Activated T-cell treated with anti-CD3 and anti-CD28 coated beads, Interleukin-2, amount 50 U/mL, for 4 hours (primary cell): Measurements from ENCODE around the gene DHRS12. TPM values are rescaled to one million over a fixed set of nuclear protein-coding genes. Genes with fewer than 3 reads are reported as not detected.

Experiments used
- ATAC-seq, 2 donors: fragments of 200-7000 bp; cut with Tn5 transposase; one replicate each; pipeline ENCODE4 v1.10.0; 2021
- DNase-seq: peaks from one replicate; pipeline ENCODE4 v3.0.0-alpha.2; 2020
- H3K27me3 Mint-ChIP-seq: one replicate; pipeline ENCODE4 v1.8.0; 2021; ENCODE audit warnings: low read depth, mixed read lengths
- H3K36me3 Mint-ChIP-seq: one replicate; pipeline ENCODE4 v1.8.0; 2022; ENCODE audit warnings: mixed read lengths; ENCODE audit not compliant: insufficient read depth
- H3K4me1 Mint-ChIP-seq: one replicate; pipeline ENCODE4 v1.8.0; 2021; ENCODE audit warnings: low read depth, mixed read lengths
- H3K4me3 Mint-ChIP-seq: one replicate; pipeline ENCODE4 v1.8.0; 2021; ENCODE audit warnings: mild to moderate bottlenecking, moderate library complexity, mixed read lengths
- H3K9me3 Mint-ChIP-seq: one replicate; pipeline ENCODE4 v1.8.0; 2021; ENCODE audit warnings: mixed read lengths
- total RNA-seq, 3 donors: library from RNA; stranded (reverse); gene quantifications; one replicate each; pipeline ENCODE4 v1.2.1, GENCODE V29; 2021

Gene DHRS12
- total RNA-seq, 3 donors from 2014 or later = 3.5 to 4.1 (median 3.6) TPM

DNA sequence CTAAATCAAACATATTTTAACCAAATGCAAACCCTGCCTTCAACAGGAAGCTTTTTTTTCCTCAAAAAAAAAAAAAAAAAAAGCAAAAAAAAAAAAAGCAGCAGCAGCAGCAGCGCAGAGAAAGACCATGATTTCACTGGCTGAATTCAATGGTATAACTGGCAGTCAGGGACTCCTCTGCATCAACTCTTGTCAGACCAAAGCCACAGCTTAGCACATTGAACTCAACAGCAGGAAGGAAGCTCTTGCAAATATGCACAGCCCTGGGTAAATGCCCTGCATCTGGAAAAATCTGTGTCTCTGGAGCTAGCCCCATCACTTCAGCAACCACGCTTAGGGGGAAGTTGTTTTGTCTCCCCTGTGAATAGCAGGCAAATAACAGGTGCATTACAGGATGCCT lies 17.6 kb upstream of the DHRS12 start:
- no peak for ATAC-seq
- H3K4me1 Mint-ChIP-seq = peaks cover 95% of the 10 kb centered on the region
- no peaks in the 10 kb centered on the region for H3K27me3 Mint-ChIP-seq
- H3K4me3 Mint-ChIP-seq = peak overlapping the region; percentile 79
- H3K36me3 Mint-ChIP-seq = peaks cover 1% of the 10 kb centered on the region
- DNase-seq = no peak
- H3K9me3 Mint-ChIP-seq = no peaks in the 10 kb centered on the region

DNA sequence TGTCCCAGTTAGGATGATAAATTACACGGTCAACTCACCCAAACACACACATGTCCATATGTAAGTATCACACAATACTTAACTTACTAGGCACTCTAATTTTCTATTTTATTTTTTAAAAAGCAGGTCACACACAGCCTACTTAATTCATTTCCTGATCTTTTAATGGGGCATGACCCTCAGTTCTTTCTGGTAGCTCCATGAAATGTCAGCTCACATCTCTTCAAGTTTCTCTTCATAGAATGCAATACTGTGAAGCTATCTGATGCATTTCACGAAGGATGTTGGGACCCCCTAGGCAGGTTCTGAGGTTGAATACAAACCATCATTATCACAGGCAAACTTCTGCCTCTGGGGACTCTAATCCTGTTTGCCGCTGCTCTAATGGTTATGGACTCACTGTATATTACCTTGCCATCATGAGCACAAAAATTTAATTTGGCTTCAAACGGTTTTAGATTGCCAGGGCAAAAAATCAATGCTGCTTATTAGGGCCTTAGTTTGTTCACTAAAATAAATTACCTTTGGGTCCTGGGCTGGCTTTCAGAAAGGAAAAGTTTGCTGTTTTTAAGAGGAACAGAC lies 16.1 kb upstream of the DHRS12 start:
- Mint-ChIP-seq H3K4me1 (peaks cover 94% of the 10 kb centered on the region), H3K27me3 (no peaks in the 10 kb centered on the region)

DNA sequence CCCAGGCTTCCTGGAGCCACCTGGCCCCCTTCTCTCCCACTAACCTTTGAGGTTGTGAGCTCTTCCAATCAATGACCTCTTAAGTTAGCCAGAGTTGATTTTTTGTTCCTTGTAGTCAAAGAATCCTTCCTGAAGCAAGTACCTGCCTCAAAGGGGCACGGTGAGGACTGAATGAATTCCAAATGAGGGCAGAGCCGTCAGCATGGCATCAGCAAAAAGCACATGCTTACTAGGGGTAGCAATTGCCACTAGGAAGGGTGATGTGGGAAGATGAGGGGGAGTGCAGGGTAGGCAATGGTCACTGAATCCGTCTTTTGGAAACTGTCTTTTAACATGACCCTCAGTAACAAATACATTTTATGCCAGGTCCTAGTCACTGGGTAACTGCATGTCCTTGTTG lies 15.6 kb upstream of the DHRS12 start:
- H3K36me3 Mint-ChIP-seq = peaks cover 4% of the 10 kb centered on the region
- ATAC-seq (no peak), DNase-seq (no peak)
- H3K9me3 Mint-ChIP-seq = no peaks in the 10 kb centered on the region
- peaks cover 94% of the 10 kb centered on the region for H3K4me1 Mint-ChIP-seq
- H3K4me3 Mint-ChIP-seq = peak overlapping the region; percentile 79
- H3K27me3 Mint-ChIP-seq = no peaks in the 10 kb centered on the region

More for the DNA sequence above, 16.1 kb upstream of the DHRS12 start:
- DNase-seq = no peak
- H3K36me3 Mint-ChIP-seq = peaks cover 4% of the 10 kb centered on the region
- H3K4me3 Mint-ChIP-seq = peak overlapping the region; percentile 79
- H3K9me3 Mint-ChIP-seq = no peaks in the 10 kb centered on the region
- no peak for ATAC-seq

DNA sequence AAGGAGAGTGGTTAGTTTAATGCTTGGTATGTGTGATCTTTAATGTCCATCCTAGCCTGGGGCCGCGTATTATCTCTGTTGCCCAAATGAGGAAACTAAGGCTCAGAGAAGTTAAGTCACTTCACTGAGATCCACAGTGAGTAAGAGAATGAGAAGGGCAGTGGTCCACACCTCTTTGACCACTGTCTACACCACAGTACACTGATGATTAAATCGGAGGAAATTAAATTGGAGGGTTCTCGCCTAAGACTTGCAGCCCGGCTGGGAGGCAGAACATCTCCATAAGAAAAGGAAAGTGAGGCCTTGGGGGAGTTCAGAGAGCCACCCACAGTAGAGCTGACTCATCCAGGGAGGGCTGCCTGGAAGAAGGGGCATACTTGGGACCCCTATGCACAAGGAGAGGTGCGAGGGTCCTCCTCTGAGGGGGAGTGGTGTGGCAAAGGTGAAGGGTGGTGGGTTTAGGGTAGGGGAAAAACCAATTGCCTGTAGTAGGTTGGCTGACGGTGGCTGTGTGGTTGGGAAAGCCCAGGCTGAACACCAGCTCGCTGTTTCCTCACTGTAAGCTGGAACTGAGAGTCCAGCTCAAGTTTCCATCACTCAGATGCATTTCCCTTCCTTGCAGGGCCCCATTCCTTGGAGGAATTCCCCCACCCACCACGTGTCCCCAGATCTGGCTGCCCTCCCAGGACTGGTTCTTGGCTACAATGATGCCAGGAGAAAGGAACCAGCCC lies 15.0 kb upstream of the DHRS12 start:
- H3K4me1 Mint-ChIP-seq = peaks cover 92% of the 10 kb centered on the region
- H3K36me3 Mint-ChIP-seq = peaks cover 4% of the 10 kb centered on the region
- no peaks in the 10 kb centered on the region for H3K27me3 Mint-ChIP-seq
- peak; percentile 75 to 81 for ATAC-seq
- H3K4me3 Mint-ChIP-seq = peak overlapping the region; percentile 79
- no peaks in the 10 kb centered on the region for H3K9me3 Mint-ChIP-seq
- peak; percentile 45 for DNase-seq

DNA sequence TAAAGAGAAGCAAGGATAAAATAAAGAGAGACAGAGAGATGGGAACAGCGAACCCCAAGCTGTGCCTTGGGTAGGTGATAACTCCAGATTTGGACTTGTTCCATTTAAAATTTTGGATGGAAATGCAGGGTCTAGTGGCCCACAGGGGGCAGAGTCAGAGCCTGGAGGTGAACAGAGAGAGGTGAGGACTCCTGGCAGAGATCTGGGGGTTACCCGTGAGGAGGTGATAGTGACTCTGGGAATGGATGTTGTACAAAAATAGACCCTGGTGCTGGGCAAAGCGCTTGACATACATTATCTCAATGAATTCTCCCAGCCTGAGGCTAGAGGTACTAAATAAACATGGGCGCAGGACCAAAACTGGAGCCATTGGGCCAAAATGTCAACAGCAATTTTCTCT lies 14.3 kb upstream of the DHRS12 start:
- Mint-ChIP-seq H3K9me3 (no peaks in the 10 kb centered on the region), H3K4me3 (peak overlapping the region; percentile 39), H3K4me1 (peaks cover 90% of the 10 kb centered on the region), H3K36me3 (peaks cover 4% of the 10 kb centered on the region), H3K27me3 (no peaks in the 10 kb centered on the region)
- DNase-seq = no peak
- ATAC-seq = no peak

DNA sequence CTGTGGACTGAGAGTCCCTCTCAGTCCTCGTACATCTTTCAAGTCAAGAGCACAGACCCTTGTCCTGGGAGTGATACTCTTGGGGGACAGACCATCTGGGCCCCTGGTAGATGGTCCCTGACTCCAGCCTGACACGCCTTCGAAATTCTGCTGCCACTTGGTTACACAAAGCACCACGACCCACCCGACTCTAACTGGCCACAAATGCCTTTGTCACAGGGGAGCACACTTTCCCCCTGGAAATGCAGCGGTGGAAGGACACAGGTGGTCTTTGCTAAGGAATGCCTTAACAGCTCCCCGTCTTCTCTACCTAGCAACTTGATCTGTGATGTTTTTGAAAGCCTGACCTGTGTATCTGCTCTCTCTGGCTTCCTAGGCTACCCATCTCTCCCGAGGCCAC lies 13.8 kb upstream of the DHRS12 start:
- Mint-ChIP-seq H3K4me1 (peaks cover 87% of the 10 kb centered on the region), H3K4me3 (no peak overlapping the region)

DNA sequence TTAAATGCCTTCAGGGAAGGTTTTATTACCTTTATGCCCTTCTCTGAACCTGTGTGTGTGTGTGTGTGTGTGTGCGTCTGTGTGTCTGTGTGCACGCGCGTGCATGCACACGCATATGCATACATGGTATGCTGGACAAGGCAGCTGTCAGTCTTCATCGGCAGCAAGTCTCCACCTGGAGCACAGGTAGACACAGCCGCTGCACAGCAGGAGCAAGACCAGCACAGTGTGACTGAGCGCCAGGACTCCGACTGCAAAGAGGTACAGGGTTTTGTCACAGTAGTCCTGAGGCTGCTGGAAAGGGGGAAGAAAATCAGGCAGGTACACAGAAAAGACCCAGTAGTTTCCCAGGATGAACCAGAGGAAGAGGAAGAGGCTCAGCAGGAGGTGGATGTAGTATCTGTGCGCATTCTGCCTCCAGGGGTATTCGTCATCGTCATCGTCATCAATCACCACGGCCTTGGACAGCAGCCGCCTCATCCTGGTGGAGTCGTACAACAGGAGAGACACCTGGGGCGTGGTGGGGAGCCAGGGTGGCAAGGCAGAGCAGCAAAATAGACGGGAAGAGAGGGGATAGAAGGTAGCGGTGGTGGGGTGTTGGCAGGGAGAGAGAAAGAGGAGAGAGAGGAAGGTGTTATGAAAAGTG lies 12.8 kb upstream of the DHRS12 start:
- no peak for ATAC-seq
- Mint-ChIP-seq H3K36me3 (peaks cover 4% of the 10 kb centered on the region), H3K27me3 (no peaks in the 10 kb centered on the region), H3K9me3 (no peaks in the 10 kb centered on the region), H3K4me3 (peak overlapping the region; percentile 9), H3K4me1 (peaks cover 86% of the 10 kb centered on the region)
- DNase-seq = no peak

More for the DNA sequence above, 13.8 kb upstream of the DHRS12 start:
- no peaks in the 10 kb centered on the region for H3K9me3 Mint-ChIP-seq
- no peaks in the 10 kb centered on the region for H3K27me3 Mint-ChIP-seq
- peaks cover 4% of the 10 kb centered on the region for H3K36me3 Mint-ChIP-seq
- DNase-seq (no peak), ATAC-seq (no peak)

DNA sequence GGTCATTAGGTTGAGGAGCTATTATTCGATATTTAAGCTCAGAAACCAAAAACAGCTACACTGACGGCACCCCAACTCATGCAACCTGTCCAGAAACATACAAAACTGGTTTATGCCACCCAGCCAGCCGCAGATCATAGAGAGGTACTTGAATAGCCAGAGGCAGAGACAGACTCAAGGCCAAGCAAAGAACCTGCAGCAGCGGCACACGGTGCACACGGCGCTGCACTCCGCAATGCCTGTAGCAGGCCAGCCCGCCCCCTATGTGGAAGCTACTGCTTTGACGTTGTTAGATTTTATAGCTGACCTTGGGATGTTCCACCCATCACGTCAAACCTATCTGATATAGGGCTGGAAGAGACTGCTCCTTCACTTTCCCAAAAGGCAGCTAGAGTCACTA lies 11.9 kb upstream of the DHRS12 start:
- Mint-ChIP-seq H3K9me3 (no peaks in the 10 kb centered on the region), H3K4me1 (peaks cover 83% of the 10 kb centered on the region), H3K36me3 (peaks cover 7% of the 10 kb centered on the region), H3K27me3 (no peaks in the 10 kb centered on the region), H3K4me3 (no peak overlapping the region)
- ATAC-seq (no peak), DNase-seq (no peak)

DNA sequence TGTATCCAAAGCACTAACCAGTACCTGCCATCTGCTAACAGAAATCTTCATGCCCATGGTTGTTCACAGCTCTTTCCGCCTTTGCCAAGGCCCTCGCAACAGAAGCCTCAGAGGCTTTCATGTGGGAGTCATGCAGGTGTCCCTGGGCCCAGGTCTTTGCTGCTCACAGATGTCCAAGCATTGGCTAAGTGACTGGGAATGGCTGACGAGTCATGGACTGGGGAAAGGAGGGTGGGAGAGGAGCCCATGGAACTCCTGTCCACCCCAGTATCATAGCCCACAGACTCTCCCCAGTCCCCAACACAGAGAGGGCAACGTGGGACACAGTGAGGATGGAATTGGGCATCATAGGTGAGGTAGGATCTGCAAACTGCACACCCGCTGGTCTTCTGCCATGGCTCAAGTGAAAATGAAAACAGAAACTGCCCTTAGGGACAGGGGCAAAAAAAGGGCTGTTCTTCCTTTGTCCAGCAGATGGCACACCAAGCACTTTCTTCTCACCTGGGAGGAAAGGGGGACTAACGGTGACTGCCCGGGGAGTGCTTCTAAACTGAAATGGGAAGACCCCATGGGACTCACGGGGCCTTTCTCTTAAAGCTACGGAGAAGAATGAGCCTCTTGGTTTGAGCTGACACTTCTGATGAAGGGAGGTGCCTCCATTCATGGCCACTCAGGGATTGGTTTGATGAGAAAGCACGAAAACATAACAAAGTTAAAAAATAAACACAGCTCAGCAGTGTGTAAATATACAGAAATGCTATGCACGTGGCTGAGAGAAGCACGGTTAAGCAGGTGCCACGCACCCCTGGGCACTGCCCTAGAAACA lies 11.1 kb upstream of the DHRS12 start:
- Mint-ChIP-seq H3K36me3 (peaks cover 7% of the 10 kb centered on the region), H3K4me1 (peaks cover 76% of the 10 kb centered on the region), H3K4me3 (peak overlapping the region; percentile 51), H3K9me3 (no peaks in the 10 kb centered on the region), H3K27me3 (no peaks in the 10 kb centered on the region)
- ATAC-seq = peak; percentile 49 to 67
- peak; percentile 71 for DNase-seq

DNA sequence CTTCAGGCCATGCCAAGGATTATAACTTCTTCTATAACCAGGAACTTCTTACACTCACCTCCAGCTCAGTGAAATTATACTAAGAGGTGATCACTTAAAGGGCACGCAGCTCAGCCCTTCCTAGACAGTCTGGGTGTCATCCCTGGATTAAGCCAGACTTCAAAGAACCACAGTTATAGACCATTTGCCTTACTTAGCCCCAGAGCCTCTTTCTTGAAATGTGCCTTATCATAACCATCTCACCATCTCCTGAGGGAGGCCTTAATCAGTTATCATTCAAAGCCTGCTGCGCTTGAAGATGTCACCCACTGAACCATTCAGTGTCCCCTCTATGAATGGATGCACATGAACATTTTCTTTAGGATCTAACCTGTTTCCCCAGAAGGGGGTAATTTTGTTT lies 10.1 kb upstream of the DHRS12 start:
- peaks cover 14% of the 10 kb centered on the region for H3K36me3 Mint-ChIP-seq

DNA sequence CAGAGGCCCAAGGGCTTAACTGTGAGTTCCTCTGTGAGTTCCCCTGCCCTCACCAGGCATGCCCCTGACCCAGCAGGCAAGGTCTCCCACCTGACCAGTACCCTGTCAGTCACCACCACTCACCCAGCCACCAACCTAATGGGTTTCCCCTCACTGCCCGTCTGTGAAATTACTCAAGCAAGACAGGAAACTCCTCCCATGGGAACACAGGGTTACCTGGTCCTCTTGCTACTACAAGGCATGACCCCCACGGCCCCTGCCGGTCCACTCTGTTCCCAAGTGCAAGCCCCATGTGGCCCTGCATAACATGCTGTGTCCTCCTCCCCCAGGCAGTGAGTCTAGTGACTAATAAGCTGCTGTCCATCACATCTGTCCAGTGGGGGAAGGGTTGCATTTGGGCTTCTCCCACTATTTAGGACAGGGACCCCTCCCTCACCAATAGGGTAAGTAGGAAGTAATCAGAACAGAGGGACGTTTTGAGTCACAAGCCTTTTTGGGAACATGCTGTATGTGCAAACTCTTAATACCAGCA lies 8.0 kb upstream of the DHRS12 start:
- H3K4me1 Mint-ChIP-seq = peaks cover 54% of the 10 kb centered on the region
- ATAC-seq (no peak), DNase-seq (no peak)
- H3K9me3 Mint-ChIP-seq = no peaks in the 10 kb centered on the region
- no peak overlapping the region for H3K4me3 Mint-ChIP-seq
- H3K36me3 Mint-ChIP-seq = peaks cover 20% of the 10 kb centered on the region
- no peaks in the 10 kb centered on the region for H3K27me3 Mint-ChIP-seq

More for the DNA sequence above, 10.1 kb upstream of the DHRS12 start:
- DNase-seq = no peak
- no peak for ATAC-seq
- no peaks in the 10 kb centered on the region for H3K27me3 Mint-ChIP-seq
- H3K4me1 Mint-ChIP-seq = peaks cover 67% of the 10 kb centered on the region
- H3K4me3 Mint-ChIP-seq = no peak overlapping the region
- no peaks in the 10 kb centered on the region for H3K9me3 Mint-ChIP-seq

DNA sequence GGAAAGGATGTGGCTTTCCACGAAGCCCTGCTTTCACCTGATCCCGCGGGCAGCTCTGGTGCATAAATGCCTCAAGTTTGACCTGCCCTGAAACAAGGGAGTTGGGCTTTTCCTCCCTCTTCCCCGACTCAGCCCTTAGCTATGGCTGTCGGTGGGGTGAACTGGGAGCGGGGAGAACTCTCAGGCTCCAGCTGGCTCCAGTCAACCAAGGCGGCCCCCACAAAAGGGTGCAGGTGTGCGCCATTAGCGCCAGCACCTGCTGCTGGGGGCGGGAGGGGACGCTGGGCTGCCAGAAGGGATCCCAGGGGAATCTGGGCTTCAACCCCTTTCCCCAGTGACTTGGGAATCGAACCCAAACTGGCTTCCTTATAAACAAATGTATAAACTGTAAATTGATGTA lies 7.1 kb upstream of the DHRS12 start:
- Mint-ChIP-seq H3K36me3 (peaks cover 16% of the 10 kb centered on the region), H3K4me3 (no peak overlapping the region), H3K9me3 (no peaks in the 10 kb centered on the region), H3K27me3 (no peaks in the 10 kb centered on the region), H3K4me1 (peaks cover 51% of the 10 kb centered on the region)
- DNase-seq (no peak), ATAC-seq (no peak)

DNA sequence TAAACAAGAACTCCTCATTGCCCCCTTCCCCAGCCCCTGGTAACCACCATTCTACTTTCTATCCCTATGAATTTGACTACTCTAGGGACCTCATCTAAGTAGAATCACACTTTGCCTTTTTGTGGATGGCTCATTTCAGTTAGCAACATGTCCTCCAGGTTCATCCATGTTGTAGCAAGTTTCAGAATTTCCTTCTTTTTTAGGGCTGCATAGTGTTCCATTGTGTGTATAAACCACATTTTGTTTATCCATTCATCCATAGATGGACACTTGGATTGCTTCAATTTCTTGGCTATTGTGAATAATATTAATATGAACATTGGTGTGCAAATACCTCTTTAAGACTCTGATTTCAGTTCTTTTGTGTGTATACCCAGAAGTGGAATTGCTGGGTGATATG lies 4.8 kb upstream of the DHRS12 start:
- Mint-ChIP-seq H3K36me3 (peaks cover 18% of the 10 kb centered on the region), H3K9me3 (no peaks in the 10 kb centered on the region), H3K27me3 (no peaks in the 10 kb centered on the region), H3K4me1 (peaks cover 50% of the 10 kb centered on the region), H3K4me3 (no peak overlapping the region)
- ATAC-seq (no peak), DNase-seq (no peak)

DNA sequence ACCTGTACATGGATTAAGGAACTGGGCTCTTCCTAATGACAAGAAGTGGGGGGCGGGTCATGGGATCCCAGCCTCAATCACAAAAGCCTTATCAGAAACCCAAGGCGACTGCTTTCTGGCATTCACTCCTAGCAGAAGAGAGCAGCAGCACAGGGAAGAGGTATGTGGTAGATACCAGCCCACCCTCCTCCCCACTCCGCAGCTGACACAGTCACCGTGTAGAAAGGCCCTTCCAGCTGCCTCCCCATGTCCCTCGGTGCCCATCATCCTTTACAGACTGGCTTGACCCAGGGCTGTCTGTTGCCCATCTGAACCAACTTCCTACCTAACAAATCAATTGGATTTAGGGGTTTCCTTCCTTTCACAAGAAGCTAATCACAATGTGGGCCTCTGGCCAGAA lies 3.1 kb upstream of the DHRS12 start:
- Mint-ChIP-seq H3K4me3 (no peak overlapping the region), H3K27me3 (no peaks in the 10 kb centered on the region), H3K4me1 (peaks cover 53% of the 10 kb centered on the region), H3K9me3 (no peaks in the 10 kb centered on the region), H3K36me3 (peaks cover 18% of the 10 kb centered on the region)
- DNase-seq (no peak), ATAC-seq (no peak)
